Lung (tissue), 12 donors: ENCODE data around the gene ZBTB46. TPM values are rescaled to one million over a fixed set of nuclear protein-coding genes. Genes with fewer than 3 reads are reported as not detected.

Source experiments
- ATAC-seq: fragments of 200-7000 bp; cut with Tn5 transposase; one replicate; pipeline ENCODE4 v1.9.1; 2020; ENCODE audit warnings: moderate number of reproducible peaks; ENCODE audit not compliant: insufficient read depth, low FRiP score
- DNase-seq, 3 donors: peaks; one replicate each; pipeline ENCODE4 v3.0.0-alpha.2; 2013 to 2017
- H3K27ac ChIP-seq, 2 donors: one replicate each; pipeline ENCODE4 v1.5.1; 2013; ENCODE audit warnings: mild to moderate bottlenecking in 2 of 2, moderate library complexity in 2 of 2, control low read depth in 1 of 2, inconsistent platforms in 1 of 2, low read depth in 1 of 2, low read length in 1 of 2
- H3K27me3 ChIP-seq, 3 donors: one replicate each; pipeline ENCODE4 v1.5.1; 2013; ENCODE audit warnings: low read length in 2 of 3; ENCODE audit not compliant: control insufficient read depth in 3 of 3, insufficient read depth in 3 of 3
- H3K36me3 ChIP-seq, 4 donors: one replicate each; pipeline ENCODE4 v1.5.1; 2013; ENCODE audit warnings: low read length in 4 of 4, mild to moderate bottlenecking in 1 of 4, moderate library complexity in 1 of 4; ENCODE audit not compliant: control insufficient read depth in 4 of 4, insufficient read depth in 4 of 4
- H3K4me1 ChIP-seq, 5 donors: one replicate each; pipeline ENCODE4 v1.5.1; 2013; ENCODE audit warnings: low read length in 5 of 5, mild to moderate bottlenecking in 2 of 5, moderate library complexity in 1 of 5; ENCODE audit not compliant: control insufficient read depth in 5 of 5, insufficient read depth in 5 of 5
- H3K4me3 ChIP-seq: one replicate; pipeline ENCODE4 v1.5.1; 2013; ENCODE audit warnings: mild to moderate bottlenecking, control low read depth, moderate library complexity
- H3K9ac ChIP-seq, 2 donors: one replicate each; pipeline ENCODE4 v1.5.1; 2013; ENCODE audit warnings: low read length in 2 of 2, control low read depth in 1 of 2; ENCODE audit not compliant: insufficient read depth in 1 of 2
- H3K9me3 ChIP-seq, 4 donors: one replicate each; pipeline ENCODE4 v1.5.1; 2013; ENCODE audit warnings: low read length in 3 of 4, mild to moderate bottlenecking in 1 of 4, moderate library complexity in 1 of 4; ENCODE audit not compliant: control insufficient read depth in 4 of 4, insufficient read depth in 3 of 4
- CTCF ChIP-seq: IDR thresholded peaks from 2 replicates; pipeline ENCODE4 v1.5.1; 2012; ENCODE audit warnings: mild to moderate bottlenecking; ENCODE audit errors: control extremely low read depth, extremely low read depth
- WGBS, 2 donors: extraction: QIAGEN DNeasy Blood & Tissue Kit; methylation state at CpG; one replicate each; pipeline ENCODE4 v1.1.7; 2013; 5-methylcytosine and 5-hydroxymethylcytosine counted together
- polyA plus RNA-seq, 2 donors: library from polyadenylated mRNA; stranded (reverse); fragments of 200-250 nt; gene quantifications; one replicate each; pipeline ENCODE4 v1.2.1, GENCODE V29; 2013
- total RNA-seq, 2 donors: library from RNA; depleted of rRNA in 1 of 2; stranded (reverse); fragments of >200 nt in 1 of 2; gene quantifications; one replicate each; pipeline ENCODE4 v1.2.1, GENCODE V29; 2014 to 2021
- donor health status: control.
- donor health status: control.
- donor health status: Bipolar disorder and iron deficiency.
- donor health status: healthy.
- donor health status: DM: yes; HTN: yes; CAD: no.

Gene ZBTB46
- total and polyA plus RNA-seq, 4 donors = 3.4 to 15.3 (median 7.6) TPM

DNA sequence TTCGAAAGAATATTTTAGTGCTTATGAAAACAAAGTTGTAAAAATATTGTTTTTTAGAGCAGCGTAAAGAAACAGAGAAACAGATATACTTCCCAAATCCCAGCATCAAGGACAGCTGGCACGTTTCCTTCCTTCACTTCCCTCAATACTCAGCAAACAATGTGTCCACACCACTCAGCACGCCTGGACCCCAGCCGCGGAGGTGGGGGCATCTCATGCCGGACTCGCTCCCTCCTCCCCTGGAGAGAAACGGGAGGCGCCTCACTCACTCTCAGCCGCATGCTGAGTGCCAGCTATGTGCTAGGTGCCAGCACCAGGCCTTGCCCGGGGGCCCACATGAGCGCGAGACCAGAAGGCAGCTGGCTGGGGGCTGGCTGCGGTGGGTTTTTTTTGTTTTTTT is 56.8 kb downstream of the ZBTB46 start:
- Histone ChIP-seq H3K27me3 (no peaks in the 10 kb centered on the region), H3K4me3 (no peak overlapping the region), H3K4me1 (peaks cover 0 to 14% (median 5%) of the 10 kb centered on the region in 5 donors), H3K27ac (no peak overlapping the region), H3K9ac (no peak overlapping the region), H3K36me3 (peaks cover 0 to 4% (median 0%) of the 10 kb centered on the region in 4 donors), H3K9me3 (peaks cover 0 to 2% (median 0%) of the 10 kb centered on the region in 4 donors)
- TF ChIP-seq CTCF = no peak
- DNase-seq (peak; percentile 81 to 91 (median 84)), ATAC-seq (no peak)
- WGBS, 2 donors = 50 to 69% methylated on average over 15 of the region's 15 CpGs

DNA sequence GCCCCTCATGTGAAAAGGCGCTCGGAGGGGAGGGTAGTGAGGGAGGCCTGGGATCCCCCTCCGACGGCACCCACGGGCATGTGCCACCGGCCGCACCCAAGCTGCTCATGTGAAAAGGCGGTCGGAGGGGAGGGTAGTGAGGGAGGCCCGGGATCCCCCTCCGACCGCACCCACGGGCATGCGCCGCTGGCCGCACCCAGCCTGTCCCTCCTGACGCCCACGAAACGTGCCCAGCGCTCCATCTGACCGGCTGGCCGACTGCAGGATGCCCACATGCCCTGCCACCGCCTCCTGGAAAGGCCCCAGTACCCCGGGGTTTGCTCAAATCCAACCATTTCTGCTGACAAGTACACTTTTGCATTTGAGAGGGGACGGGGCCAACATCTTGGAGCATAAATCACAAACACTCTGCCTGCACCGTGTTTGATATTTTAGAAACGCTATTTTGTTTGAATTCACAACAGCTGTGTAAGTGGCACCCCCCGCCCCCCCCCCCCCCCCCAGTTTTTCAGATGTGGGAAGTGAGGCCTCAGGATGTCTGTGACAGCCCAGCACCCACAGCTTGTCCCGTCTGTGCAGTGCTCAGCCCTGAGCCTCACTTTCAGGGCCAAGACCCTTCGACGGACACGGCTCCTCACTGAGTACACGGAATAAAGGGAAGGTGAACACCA is 57.4 kb downstream of the ZBTB46 start:
- no peak for TF ChIP-seq CTCF
- Histone ChIP-seq H3K36me3 (peaks cover 0 to 8% (median 3%) of the 10 kb centered on the region in 4 donors), H3K27me3 (no peaks in the 10 kb centered on the region), H3K4me1 (peaks cover 0 to 14% (median 5%) of the 10 kb centered on the region in 5 donors), H3K9me3 (peaks cover 0 to 2% (median 0%) of the 10 kb centered on the region in 4 donors), H3K27ac (no peak overlapping the region), H3K4me3 (no peak overlapping the region), H3K9ac (no peak overlapping the region)
- WGBS, 2 donors = 76 to 84% methylated on average over 32 to 33 of the region's 33 CpGs
- DNase-seq (peak; percentile 41 to 71 (median 53)), ATAC-seq (no peak)

GRCh38 chr20:63772781-63773518 is 58.1 kb downstream of the ZBTB46 start:
- H3K9ac ChIP-seq = no peak overlapping the region
- ATAC-seq (no peak), DNase-seq (peak in 1 of 3 donors; percentile 22)
- no peak for TF ChIP-seq CTCF
- no peaks in the 10 kb centered on the region for H3K27me3 ChIP-seq
- WGBS, 2 donors = 60 to 79% methylated on average over 18 to 20 of the region's 20 CpGs
- peaks cover 0 to 14% (median 5%) of the 10 kb centered on the region in 5 donors for H3K4me1 ChIP-seq
- H3K9me3 ChIP-seq = peaks cover 0 to 2% (median 0%) of the 10 kb centered on the region in 4 donors
- peaks cover 0 to 10% (median 5%) of the 10 kb centered on the region in 4 donors for H3K36me3 ChIP-seq
- H3K4me3 ChIP-seq = no peak overlapping the region
- H3K27ac ChIP-seq = no peak overlapping the region
